Keratinocyte (primary cell): Measurements from ENCODE around the gene CD34. TPM values are rescaled to one million over a fixed set of nuclear protein-coding genes. Genes with fewer than 3 reads are reported as not detected.

Source experiments
- DNase-seq: peaks from one replicate; pipeline ENCODE4 v3.0.0-alpha.2; 2011; ENCODE audit warnings: low read depth, missing footprints, low spot score
- FAIRE-seq: peaks from 2 replicates; lab custom pipeline; 2011; peaks lifted over from hg19 to GRCh38; lab: Jason Lieb, UNC
- H2AFZ ChIP-seq: 2 replicates; pipeline ENCODE4 v1.6.0; 2012; ENCODE audit warnings: low read length, control low read depth, inconsistent platforms; ENCODE audit not compliant: control insufficient read depth
- H3K27ac ChIP-seq: 2 replicates; pipeline ENCODE4 v1.5.1; 2011; ENCODE audit warnings: low read length; ENCODE audit not compliant: control insufficient read depth, insufficient read depth
- H3K27me3 ChIP-seq: 3 replicates; pipeline ENCODE4 v1.6.0; 2011; ENCODE audit warnings: low read length; ENCODE audit not compliant: control insufficient read depth, insufficient read depth; ENCODE audit errors: extremely low read depth
- H3K36me3 ChIP-seq, 2 experiments: 2 replicates in 1 of 2; 3 replicates in 1 of 2; pipeline ENCODE4 v1.5.1; 2011; ENCODE audit warnings: low read length in 2 of 2, mild to moderate bottlenecking in 1 of 2; ENCODE audit not compliant: control insufficient read depth in 2 of 2, insufficient read depth in 2 of 2; ENCODE audit errors: extremely low read depth in 1 of 2
- H3K4me1 ChIP-seq: 3 replicates; pipeline ENCODE4 v1.5.1; 2011; ENCODE audit warnings: low read length; ENCODE audit not compliant: control insufficient read depth, insufficient read depth; ENCODE audit errors: extremely low read depth
- H3K4me2 ChIP-seq: 3 replicates; pipeline ENCODE4 v1.6.0; 2011; ENCODE audit warnings: low read depth, low read length; ENCODE audit not compliant: control insufficient read depth, insufficient read depth; ENCODE audit errors: extremely low read depth
- H3K4me3 ChIP-seq, 3 experiments: fragments of 200-600 bp in 1 of 3; sonication (generic) in 1 of 3; 2 replicates in 2 of 3; 3 replicates in 1 of 3; pipeline ENCODE4 v1.5.1; 2011 to 2016; ENCODE audit warnings: low read length in 3 of 3, mild to moderate bottlenecking in 3 of 3, control low read depth in 2 of 3, inconsistent platforms in 1 of 3, low read depth in 1 of 3, mixed read lengths in 1 of 3, mixed run types in 1 of 3, moderate library complexity in 1 of 3; ENCODE audit not compliant: control insufficient read depth in 2 of 3, insufficient read depth in 2 of 3; ENCODE audit errors: extremely low read depth in 1 of 3
- H3K79me2 ChIP-seq: 2 replicates; pipeline ENCODE4 v1.6.0; 2012; ENCODE audit warnings: low read length; ENCODE audit not compliant: control insufficient read depth, insufficient read depth
- H3K9ac ChIP-seq: 3 replicates; pipeline ENCODE4 v1.6.0; 2011; ENCODE audit warnings: low read length; ENCODE audit not compliant: control insufficient read depth, insufficient read depth; ENCODE audit errors: extremely low read depth
- H3K9me1 ChIP-seq: 3 replicates; pipeline ENCODE4 v1.6.0; 2011; ENCODE audit warnings: low read length; ENCODE audit not compliant: control insufficient read depth, insufficient read depth; ENCODE audit errors: extremely low read depth
- H3K9me3 ChIP-seq: 2 replicates; pipeline ENCODE4 v1.5.1; 2012; ENCODE audit warnings: low read depth, low read length; ENCODE audit not compliant: control insufficient read depth
- H4K20me1 ChIP-seq: 3 replicates; pipeline ENCODE4 v1.6.0; 2011; ENCODE audit warnings: low read length; ENCODE audit not compliant: control insufficient read depth, insufficient read depth; ENCODE audit errors: extremely low read depth
- CTCF ChIP-seq, 3 experiments: IDR thresholded peaks in 1 of 3; conservative IDR thresholded peaks in 1 of 3; optimal IDR thresholded peaks in 1 of 3; 2 replicates in 2 of 3; 3 replicates in 1 of 3; pipeline versions ENCODE3 to v1.5.1; 2011; ENCODE audit warnings: low read length in 3 of 3, mild to moderate bottlenecking in 3 of 3, moderate library complexity in 2 of 3, control low read depth in 1 of 3, inconsistent platforms in 1 of 3; ENCODE audit not compliant: insufficient read depth in 2 of 3; ENCODE audit errors: extremely low read depth in 1 of 3
- EZH2 ChIP-seq: IDR thresholded peaks from one replicate; pipeline ENCODE4 v1.6.1; 2012; ENCODE audit warnings: inconsistent platforms, mild to moderate bottlenecking, low read length, moderate library complexity
- dilution Hi-C: fragments of 300-500 bp; cut with MboI; formaldehyde crosslinking; loops from one replicate; pipeline ENCODE4 v1.7.0; 2020; ENCODE audit warnings: low sequenced_read_pairs; ENCODE audit not compliant: extremely low pct_ligation_motif_present
- polyA plus RNA-seq, 5 experiments: library from polyadenylated mRNA; depleted of rRNA in 3 of 5; stranded (reverse) in 3 of 5; stranded (forward) in 1 of 5; unstranded in 1 of 5; fragments of >200 nt; gene quantifications; 1 replicate in 1 of 5; 2 replicates in 3 of 5; 3 replicates in 1 of 5; pipeline versions ENCODE4 v1.2.1 to v1.2.3, GENCODE V29; 2011 to 2012; ENCODE audit warnings: missing spikeins in 2 of 5, low read depth in 1 of 5, low replicate concordance in 1 of 5

The CD34 gene
- polyA plus RNA-seq, 1 donor (not counting 4 experiments of a cell fraction or from before 2014, with no cell fraction given): 0.03 TPM

GRCh38 chr1:207885129-207886032 is 25.5 kb downstream of the CD34 start:
- Histone ChIP-seq H3K9me1 (no peaks in the 10 kb centered on the region), H3K9me3 (no peaks in the 10 kb centered on the region), H3K27ac (no peak overlapping the region), H3K36me3 (no peaks in the 10 kb centered on the region), H3K4me3 (no peak overlapping the region), H2AFZ (peak overlapping the region; percentile 88), H3K9ac (no peak overlapping the region), H3K4me1 (peaks cover 27% of the 10 kb centered on the region), H4K20me1 (no peaks in the 10 kb centered on the region), H3K4me2 (peak overlapping the region; percentile 14), H3K27me3 (no peaks in the 10 kb centered on the region), H3K79me2 (no peaks in the 10 kb centered on the region)
- TF ChIP-seq EZH2: no peak
- peak; percentile 94 to 98 (median 95) for TF ChIP-seq CTCF (optimal IDR thresholded peaks at IDR 0.05 in 1 of 3, IDR thresholded peaks at IDR 0.05 in 1 of 3, conservative IDR thresholded peaks at IDR 0.05 in 1 of 3; ENCODE audit: extremely low read depth in 1 of 3, insufficient read depth in 2 of 3, low read length in 3 of 3)
- FAIRE-seq (peak; percentile 56), DNase-seq (peak; percentile 55)
- dilution Hi-C loops: no loop called here

GRCh38 chr1:207884266-207885029 is 26.5 kb downstream of the CD34 start:
- H3K4me1 ChIP-seq: peaks cover 18% of the 10 kb centered on the region
- H3K9me1 ChIP-seq: no peaks in the 10 kb centered on the region
- H3K36me3 ChIP-seq: no peaks in the 10 kb centered on the region
- H3K9ac ChIP-seq: no peak overlapping the region
- peak overlapping the region; percentile 88 for H2AFZ ChIP-seq
- DNase-seq (no peak), FAIRE-seq (no peak)
- H3K27ac ChIP-seq: no peak overlapping the region
- TF ChIP-seq CTCF (optimal IDR thresholded peaks at IDR 0.05 in 1 of 3, IDR thresholded peaks at IDR 0.05 in 1 of 3, conservative IDR thresholded peaks at IDR 0.05 in 1 of 3; ENCODE audit: extremely low read depth in 1 of 3, insufficient read depth in 2 of 3, low read length in 3 of 3): no peak
- no peak for TF ChIP-seq EZH2
- no peaks in the 10 kb centered on the region for H3K9me3 ChIP-seq
- peak overlapping the region; percentile 14 for H3K4me2 ChIP-seq
- H4K20me1 ChIP-seq: no peaks in the 10 kb centered on the region
- H3K79me2 ChIP-seq: no peaks in the 10 kb centered on the region
- H3K4me3 ChIP-seq: no peak overlapping the region
- dilution Hi-C loops: no loop called here
- no peaks in the 10 kb centered on the region for H3K27me3 ChIP-seq
